HG03457 (cell line): ENCODE data around the gene CCSER1.
"Not testable (repeated sequence)": the region's sequence is repeated elsewhere in the genome, so short reads cannot be mapped to it uniquely, and the experiment has no call there.

Experiments used
- ATAC-seq: cut with Tn5 transposase; IDR thresholded peaks from one replicate; pipeline ENCODE4 v1.9.1; 2021; ENCODE audit warnings: moderate number of reproducible peaks; ENCODE audit not compliant: unreplicated experiment

Gene CCSER1

GRCh38 chr4:90798948-90799347 lies 671.8 kb downstream of the CCSER1 start:
- ATAC-seq, result no peak

GRCh38 chr4:90799895-90800294 lies 672.7 kb downstream of the CCSER1 start:
- ATAC-seq, result no peak

GRCh38 chr4:90815569-90815968 lies 688.4 kb downstream of the CCSER1 start:
- ATAC-seq, result no peak

GRCh38 chr4:90816754-90817153 lies 689.6 kb downstream of the CCSER1 start:
- no peak for ATAC-seq

GRCh38 chr4:90824266-90825150 lies 697.3 kb downstream of the CCSER1 start:
- ATAC-seq, result no peak

GRCh38 chr4:90825849-90826248 lies 698.7 kb downstream of the CCSER1 start:
- ATAC-seq, result no peak

- ATAC-seq, result no peak
These were observed 706.5 kb downstream of the CCSER1 start for GRCh38 chr4:90833706-90834105.

- ATAC-seq, result no peak
These were observed 710.0 kb downstream of the CCSER1 start for GRCh38 chr4:90837241-90837640.

GRCh38 chr4:90838859-90839258 lies 711.7 kb downstream of the CCSER1 start:
- not testable (repeated sequence) for ATAC-seq

GRCh38 chr4:90840291-90840690 lies 713.1 kb downstream of the CCSER1 start:
- ATAC-seq, result no peak

- no peak for ATAC-seq
These were observed 713.6 kb downstream of the CCSER1 start for GRCh38 chr4:90840828-90841227.

- no peak for ATAC-seq
These were observed 714.5 kb downstream of the CCSER1 start for GRCh38 chr4:90841676-90842075.

GRCh38 chr4:90842960-90843359 lies 715.8 kb downstream of the CCSER1 start:
- ATAC-seq, result peak; percentile 99

GRCh38 chr4:90844241-90844640 lies 717.0 kb downstream of the CCSER1 start:
- ATAC-seq, result no peak

- ATAC-seq, result peak; percentile 31
These were observed 718.6 kb downstream of the CCSER1 start for GRCh38 chr4:90845777-90846176.

GRCh38 chr4:90852237-90852636 lies 725.0 kb downstream of the CCSER1 start:
- no peak for ATAC-seq

GRCh38 chr4:90855111-90855510 lies 727.9 kb downstream of the CCSER1 start:
- no peak for ATAC-seq

- ATAC-seq, result no peak
These were observed 730.1 kb downstream of the CCSER1 start for GRCh38 chr4:90857081-90857820.

- no peak for ATAC-seq
These were observed 748.6 kb downstream of the CCSER1 start for GRCh38 chr4:90875791-90876190.

GRCh38 chr4:90876296-90876695 lies 749.1 kb downstream of the CCSER1 start:
- ATAC-seq, result no peak

GRCh38 chr4:90883519-90883918 lies 756.3 kb downstream of the CCSER1 start:
- ATAC-seq, result peak; percentile 55

GRCh38 chr4:90888571-90888970 lies 761.4 kb downstream of the CCSER1 start:
- no peak for ATAC-seq
